HG03175 (cell line): Measurements from ENCODE around the gene INPP4A.

Experiments
- ATAC-seq: cut with Tn5 transposase; IDR thresholded peaks from one replicate; pipeline ENCODE4 v1.9.1; 2021; ENCODE audit warnings: mild to moderate bottlenecking, moderate library complexity; ENCODE audit not compliant: unreplicated experiment

Gene INPP4A

GRCh38 chr2:98489971-98490962 lies 45.6 kb downstream of the INPP4A start:
- no peak for ATAC-seq

- no peak for ATAC-seq
Measured at GRCh38 chr2:98492441-98492840, 47.8 kb downstream of the INPP4A start.

GRCh38 chr2:98494699-98495098 lies 50.0 kb downstream of the INPP4A start:
- no peak for ATAC-seq

- ATAC-seq: no peak
Measured at GRCh38 chr2:98496750-98497493, 52.3 kb downstream of the INPP4A start.

GRCh38 chr2:98498703-98499440 lies 54.2 kb downstream of the INPP4A start:
- no peak for ATAC-seq

- no peak for ATAC-seq
Measured at GRCh38 chr2:98500561-98500960, 55.9 kb downstream of the INPP4A start.

- no peak for ATAC-seq
Measured at GRCh38 chr2:98501223-98501622, 56.6 kb downstream of the INPP4A start.

- no peak for ATAC-seq
Measured at GRCh38 chr2:98501876-98502275, 57.2 kb downstream of the INPP4A start.

GRCh38 chr2:98502556-98503335 lies 58.1 kb downstream of the INPP4A start:
- no peak for ATAC-seq

- ATAC-seq: no peak
Measured at GRCh38 chr2:98503481-98504105, 58.9 kb downstream of the INPP4A start.

- ATAC-seq: no peak
Measured at GRCh38 chr2:98504381-98505109, 59.9 kb downstream of the INPP4A start.

- ATAC-seq: no peak
Measured at GRCh38 chr2:98505311-98505808, 60.7 kb downstream of the INPP4A start.

- ATAC-seq: no peak
Measured at GRCh38 chr2:98505971-98506664, 61.5 kb downstream of the INPP4A start.

- ATAC-seq: no peak
Measured at GRCh38 chr2:98506881-98507280, 62.2 kb downstream of the INPP4A start.

GRCh38 chr2:98507461-98507860 lies 62.8 kb downstream of the INPP4A start:
- ATAC-seq: no peak

- ATAC-seq: no peak
Measured at GRCh38 chr2:98507891-98508708, 63.4 kb downstream of the INPP4A start.

GRCh38 chr2:98508709-98509066 lies 64.0 kb downstream of the INPP4A start:
- no peak for ATAC-seq
